Ascending aorta (tissue), 2 donors: ENCODE measurements around the gene ASAP2. TPM values are rescaled to one million over a fixed set of nuclear protein-coding genes. Genes with fewer than 3 reads are reported as not detected.

Source experiments
- DNase-seq, 2 donors: peaks; one replicate each; pipeline ENCODE4 v3.0.0-alpha.2; 2019; ENCODE audit warnings: low spot score in 2 of 2
- H3K27ac ChIP-seq, 2 donors: fragments of 200-600 bp; sonication (generic); one replicate each; pipeline ENCODE4 v1.5.1; 2016 to 2017; ENCODE audit warnings: mild to moderate bottlenecking in 1 of 2
- H3K27me3 ChIP-seq: fragments of 200-600 bp; sonication (generic); one replicate; pipeline ENCODE4 v1.5.1; 2017
- H3K36me3 ChIP-seq, 2 donors: fragments of 200-600 bp; sonication (generic); one replicate each; pipeline ENCODE4 v1.5.1; 2016
- H3K4me1 ChIP-seq, 2 donors: fragments of 200-600 bp; sonication (generic); one replicate each; pipeline ENCODE4 v1.5.1; 2016 to 2017; ENCODE audit warnings: mild to moderate bottlenecking in 1 of 2
- H3K4me3 ChIP-seq, 2 donors: fragments of 200-600 bp; sonication (generic); one replicate each; pipeline ENCODE4 v1.5.1; 2016 to 2017; ENCODE audit warnings: mild to moderate bottlenecking in 1 of 2
- H3K9me3 ChIP-seq, 2 donors: fragments of 200-600 bp; sonication (generic); one replicate each; pipeline ENCODE4 v1.5.1; 2016
- CTCF ChIP-seq, 3 experiments: fragments of 200-600 bp in 2 of 3; fragments of 450-650 bp in 1 of 3; sonication (generic) in 2 of 3; IDR thresholded peaks; one replicate each; pipeline ENCODE4 v1.5.1; 2016 to 2019; ENCODE audit warnings: antibody characterized with exemption in 3 of 3, mild to moderate bottlenecking in 1 of 3, moderate library complexity in 1 of 3
- intact Hi-C: fragments of 100-400 bp; cut with DNase I; formaldehyde crosslinking; loops from one replicate; pipeline ENCODE4 v1.15.1; 2023
- total RNA-seq: library from RNA; depleted of rRNA; stranded (reverse); fragments of >200 nt; gene quantifications from one replicate; pipeline ENCODE4 v1.1.0, GENCODE V29; 2016

ASAP2 gene
- total RNA-seq, 1 donor from 2014 or later: 56.9 TPM

- TF ChIP-seq CTCF (IDR thresholded peaks at IDR 0.05): no peak
- no peaks in the 10 kb centered on the region for H3K27me3 ChIP-seq
- DNase-seq: peak in 1 of 2 donors; percentile 48
- no peaks in the 10 kb centered on the region for H3K9me3 ChIP-seq
- peak overlapping the region; percentile 23 to 29 for H3K27ac ChIP-seq
- H3K4me3 ChIP-seq: no peak overlapping the region
- no peaks in the 10 kb centered on the region for H3K36me3 ChIP-seq
- H3K4me1 ChIP-seq: peaks cover 16 to 71% of the 10 kb centered on the region in 2 donors
- intact Hi-C loops: no loop called here
These were observed 20.1 kb downstream of the ASAP2 start for GRCh38 chr2:9226458-9227380.

- H3K27ac ChIP-seq: peak overlapping the region in 1 of 2 donors; percentile 97
- H3K4me1 ChIP-seq: peaks cover 20 to 71% of the 10 kb centered on the region in 2 donors
- DNase-seq: no peak
- no peaks in the 10 kb centered on the region for H3K9me3 ChIP-seq
- intact Hi-C loops: no loop called here
- H3K4me3 ChIP-seq: no peak overlapping the region
- no peaks in the 10 kb centered on the region for H3K36me3 ChIP-seq
- no peak for TF ChIP-seq CTCF (IDR thresholded peaks at IDR 0.05)
- H3K27me3 ChIP-seq: no peaks in the 10 kb centered on the region
These were observed 21.6 kb downstream of the ASAP2 start for GRCh38 chr2:9228088-9228751.

GRCh38 chr2:9228781-9229469 lies 22.3 kb downstream of the ASAP2 start:
- Histone ChIP-seq H3K36me3 (no peaks in the 10 kb centered on the region), H3K9me3 (no peaks in the 10 kb centered on the region), H3K4me3 (no peak overlapping the region), H3K27ac (peak overlapping the region; percentile 92 to 97), H3K4me1 (peaks cover 20 to 74% of the 10 kb centered on the region in 2 donors), H3K27me3 (no peaks in the 10 kb centered on the region)
- DNase-seq: peak in 1 of 2 donors; percentile 55
- intact Hi-C loops: no loop called here
- TF ChIP-seq CTCF (IDR thresholded peaks at IDR 0.05): no peak

- no peak overlapping the region for H3K4me3 ChIP-seq
- TF ChIP-seq CTCF (IDR thresholded peaks at IDR 0.05): no peak
- no peaks in the 10 kb centered on the region for H3K9me3 ChIP-seq
- H3K4me1 ChIP-seq: peaks cover 26 to 74% of the 10 kb centered on the region in 2 donors
- no peak for DNase-seq
- H3K36me3 ChIP-seq: no peaks in the 10 kb centered on the region
- intact Hi-C loops: no loop called here
- peak overlapping the region; percentile 92 to 97 for H3K27ac ChIP-seq
- H3K27me3 ChIP-seq: no peaks in the 10 kb centered on the region
These were observed 22.8 kb downstream of the ASAP2 start for GRCh38 chr2:9229470-9229820.

GRCh38 chr2:9230051-9230802 lies 23.6 kb downstream of the ASAP2 start:
- Histone ChIP-seq H3K9me3 (no peaks in the 10 kb centered on the region), H3K27me3 (no peaks in the 10 kb centered on the region), H3K4me3 (no peak overlapping the region), H3K4me1 (peaks cover 29 to 73% of the 10 kb centered on the region in 2 donors), H3K36me3 (no peaks in the 10 kb centered on the region), H3K27ac (peak overlapping the region; percentile 92 to 97)
- TF ChIP-seq CTCF (IDR thresholded peaks at IDR 0.05): no peak
- intact Hi-C loops: loop anchor here (2.0 to 10.0 kb wide), 2 partner anchors 15 to 85 kb away; no protein-coding TSS in a partner anchor
- peak in 1 of 2 donors; percentile 64 for DNase-seq
